Psoas muscle (tissue), 8 donors: ENCODE results near the gene RTP2. TPM values are rescaled to one million over a fixed set of nuclear protein-coding genes. Genes with fewer than 3 reads are reported as not detected.

Source experiments
- ATAC-seq, 4 donors: fragments of 200-7000 bp; cut with Tn5 transposase; one replicate each; pipeline ENCODE4 v1.9.1; 2020; ENCODE audit warnings: moderate library complexity in 3 of 4, mild to moderate bottlenecking in 2 of 4
- DNase-seq, 2 donors: peaks; one replicate each; pipeline ENCODE4 v3.0.0-alpha.2; 2020
- H3K27ac ChIP-seq: fragments of 200-600 bp; one replicate; pipeline ENCODE4 v1.8.0; 2022
- H3K27me3 ChIP-seq, 3 donors: fragments of 200-600 bp in 1 of 3; one replicate each; pipeline versions ENCODE4 v1.6.1 to v1.8.0; 2013 to 2022; ENCODE audit warnings: low read length in 2 of 3, mild to moderate bottlenecking in 2 of 3, moderate library complexity in 1 of 3; ENCODE audit not compliant: insufficient read depth in 3 of 3
- H3K36me3 ChIP-seq, 2 donors: fragments of 200-600 bp in 1 of 2; one replicate each; pipeline versions ENCODE4 v1.6.1 to v1.8.0; 2013 to 2022; ENCODE audit warnings: low read depth in 1 of 2, mild to moderate bottlenecking in 1 of 2, moderate library complexity in 1 of 2; ENCODE audit not compliant: insufficient read depth in 1 of 2
- H3K4me1 ChIP-seq: fragments of 200-600 bp; one replicate; pipeline ENCODE4 v1.8.0; 2022
- H3K4me3 ChIP-seq: fragments of 200-600 bp; one replicate; pipeline ENCODE4 v1.8.0; 2022; ENCODE audit warnings: mild to moderate bottlenecking
- H3K9me3 ChIP-seq: fragments of 200-600 bp; one replicate; pipeline ENCODE4 v1.8.0; 2022
- WGBS, 3 donors: extraction: QIAGEN DNeasy Blood & Tissue Kit; methylation state at CpG; one replicate each; pipeline versions ENCODE4 v1.1.6 to v1.1.7; 2013; 5-methylcytosine and 5-hydroxymethylcytosine counted together
- intact Hi-C, 2 donors: fragments of 100-400 bp; cut with DNase I; formaldehyde crosslinking; loops; one replicate each; pipeline versions ENCODE4 v1.11.0 to v1.14.2; 2022
- polyA plus RNA-seq, 3 donors: library from polyadenylated mRNA; stranded (reverse); fragments of 200-250 nt; gene quantifications; one replicate each; pipeline ENCODE4 v1.2.3, GENCODE V29; 2013
- total RNA-seq, 4 donors: library from RNA; stranded (reverse); fragmentation: NEBNext Ultra II Directional in 2 of 4; extraction: Animal tissue kit (Norgen Biotek cat#: 25700) in 2 of 4; gene quantifications; one replicate each; pipeline versions ENCODE4 v1.2.1 to v1.2.4, GENCODE V29; 2021 to 2023
- TF ChIP-seq, protein P1 (sequence below): fragments of 200-600 bp; IDR thresholded peaks from one replicate; pipeline ENCODE4 v1.8.0; 2022; ENCODE audit warnings: antibody characterized with exemption
- donor health status: healthy with polysubstance abuse.
- donor health status: DM: no; HTN: no; CAD: no; lungs with moderate emphysema.
- donor health status: Bipolar disorder and iron deficiency.
- donor health status: healthy.
- donor health status: DM: yes; HTN: yes; CAD: no.
- donor health status: DM: no; HTN: no; CAD: no.
- donor health status: DM: no; HTN: no; CAD: no.
- donor health status: DM: yes; HTN: yes; CAD: no.

RTP2 gene
- total and polyA plus RNA-seq, 7 donors, result 0.08 to 4.0 (median 0.32) TPM; not detected in 2

GRCh38 chr3:187734841-187735240, 32.5 kb upstream of the RTP2 start:
- H3K27me3 ChIP-seq, result no peaks in the 10 kb centered on the region
- H3K4me3 ChIP-seq, result peak overlapping the region; percentile 93
- TF ChIP-seq, protein P1, sequence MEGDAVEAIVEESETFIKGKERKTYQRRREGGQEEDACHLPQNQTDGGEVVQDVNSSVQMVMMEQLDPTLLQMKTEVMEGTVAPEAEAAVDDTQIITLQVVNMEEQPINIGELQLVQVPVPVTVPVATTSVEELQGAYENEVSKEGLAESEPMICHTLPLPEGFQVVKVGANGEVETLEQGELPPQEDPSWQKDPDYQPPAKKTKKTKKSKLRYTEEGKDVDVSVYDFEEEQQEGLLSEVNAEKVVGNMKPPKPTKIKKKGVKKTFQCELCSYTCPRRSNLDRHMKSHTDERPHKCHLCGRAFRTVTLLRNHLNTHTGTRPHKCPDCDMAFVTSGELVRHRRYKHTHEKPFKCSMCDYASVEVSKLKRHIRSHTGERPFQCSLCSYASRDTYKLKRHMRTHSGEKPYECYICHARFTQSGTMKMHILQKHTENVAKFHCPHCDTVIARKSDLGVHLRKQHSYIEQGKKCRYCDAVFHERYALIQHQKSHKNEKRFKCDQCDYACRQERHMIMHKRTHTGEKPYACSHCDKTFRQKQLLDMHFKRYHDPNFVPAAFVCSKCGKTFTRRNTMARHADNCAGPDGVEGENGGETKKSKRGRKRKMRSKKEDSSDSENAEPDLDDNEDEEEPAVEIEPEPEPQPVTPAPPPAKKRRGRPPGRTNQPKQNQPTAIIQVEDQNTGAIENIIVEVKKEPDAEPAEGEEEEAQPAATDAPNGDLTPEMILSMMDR, result no peak
- peak overlapping the region; percentile 100 for H3K27ac ChIP-seq
- no peak for ATAC-seq
- no peak for DNase-seq
- no peaks in the 10 kb centered on the region for H3K9me3 ChIP-seq
- peaks cover 52% of the 10 kb centered on the region for H3K4me1 ChIP-seq
- WGBS, 3 donors, result 23 to 45% (median 27%) methylated on average over 3 of the region's 3 CpGs
- H3K36me3 ChIP-seq, result peaks cover 6 to 56% of the 10 kb centered on the region in 2 donors
- intact Hi-C loops, result loop anchor here in 1 of 2 donors (10.0 kb wide), 1 partner anchor 1410 kb away; no protein-coding TSS in a partner anchor

- ATAC-seq, result no peak
- H3K36me3 ChIP-seq, result peaks cover 6 to 70% of the 10 kb centered on the region in 2 donors
- no peaks in the 10 kb centered on the region for H3K9me3 ChIP-seq
- peak overlapping the region; percentile 100 for H3K27ac ChIP-seq
- no peak for DNase-seq
- intact Hi-C loops, result loop anchor here in 1 of 2 donors (10.0 kb wide), 1 partner anchor 1411 kb away; no protein-coding TSS in a partner anchor
- TF ChIP-seq, protein P1, result no peak
- 75 to 88% (median 77%) methylated on average over 11 of the region's 11 CpGs for WGBS, 3 donors
- no peaks in the 10 kb centered on the region for H3K27me3 ChIP-seq
- no peak overlapping the region for H3K4me3 ChIP-seq
- H3K4me1 ChIP-seq, result peaks cover 61% of the 10 kb centered on the region
Measured at GRCh38 chr3:187733371-187733770, 31.0 kb upstream of the RTP2 start.

DNA sequence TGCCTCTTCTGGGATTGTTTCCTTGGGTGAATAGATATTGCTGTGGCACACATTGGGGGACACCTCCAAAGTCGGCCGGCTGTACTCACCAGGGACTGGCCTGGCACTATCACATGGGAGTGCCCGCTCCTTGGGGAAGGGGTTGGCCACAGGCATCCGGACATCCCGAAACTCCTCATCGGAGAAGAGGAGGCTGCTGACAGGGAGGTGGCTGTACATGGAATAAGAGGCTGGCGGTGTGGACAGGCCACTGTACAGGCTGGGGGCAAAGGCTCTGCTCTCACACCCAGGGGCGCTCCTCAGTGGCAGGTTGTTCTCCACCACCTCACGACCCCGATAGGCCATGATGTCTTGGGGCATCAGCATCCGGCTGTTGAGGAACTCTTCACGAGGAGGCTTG, 27.2 kb upstream of the RTP2 start:
- no peak overlapping the region for H3K4me3 ChIP-seq
- TF ChIP-seq, protein P1, result no peak
- intact Hi-C loops, result no loop called here
- peaks cover 24 to 100% of the 10 kb centered on the region in 2 donors for H3K36me3 ChIP-seq
- 92 to 94% (median 94%) methylated on average over 12 of the region's 12 CpGs for WGBS, 3 donors
- peak overlapping the region; percentile 54 for H3K27ac ChIP-seq
- H3K9me3 ChIP-seq, result no peaks in the 10 kb centered on the region
- DNase-seq, result peak in 1 of 2 donors; percentile 56
- H3K4me1 ChIP-seq, result peaks cover 56% of the 10 kb centered on the region
- peak in 2 of 4 donors; percentile 0 to 7 for ATAC-seq
- no peaks in the 10 kb centered on the region for H3K27me3 ChIP-seq

- TF ChIP-seq, protein P1, result no peak
- 75 to 89% (median 79%) methylated on average over 13 of the region's 13 CpGs for WGBS, 3 donors
- Histone ChIP-seq H3K9me3 (no peaks in the 10 kb centered on the region), H3K4me1 (peaks cover 50% of the 10 kb centered on the region), H3K27ac (peak overlapping the region; percentile 54), H3K4me3 (no peak overlapping the region), H3K36me3 (peaks cover 24 to 100% of the 10 kb centered on the region in 2 donors), H3K27me3 (no peaks in the 10 kb centered on the region)
- DNase-seq, result no peak
- ATAC-seq, result no peak
- intact Hi-C loops, result no loop called here
Measured at GRCh38 chr3:187728940-187729583, 26.7 kb upstream of the RTP2 start.
